PC-9 (cell line): ENCODE results near the gene F12. TPM values are rescaled to one million over a fixed set of nuclear protein-coding genes. Genes with fewer than 3 reads are reported as not detected.

Experiments used
- BruUV-seq: library from RNA; stranded (reverse); fragments of 400-500 nt; replicated peaks from 2 replicates; lab custom pipeline; 2021; lab: Mats Ljungman, UMichigan
- CTCF ChIA-PET: fragments of 300-600 bp; sonication (Branson Sonifier 250); formaldehyde crosslinking; loops from one replicate; lab custom pipeline; 2022; ENCODE audit warnings: antibody characterized with exemption; lab: Charles Lee
- POLR2A ChIA-PET: fragments of 300-600 bp; sonication (Branson Sonifier 250); formaldehyde crosslinking; loops from one replicate; lab custom pipeline; 2022; ENCODE audit warnings: antibody characterized with exemption; ENCODE audit not compliant: unreplicated experiment; lab: Charles Lee
- DNase-seq, 2 experiments: peaks; one replicate each; pipeline versions ENCODE4 v3.0.0 to v3.0.0-alpha.2; 2015 to 2022; ENCODE audit warnings: mixed read lengths in 1 of 2
- H2AFZ ChIP-seq: fragments of 200-600 bp; sonication (generic); 2 replicates; pipeline ENCODE4 v1.8.1; 2017; ENCODE audit warnings: antibody characterized with exemption
- H3F3A ChIP-seq: fragments of 200-600 bp; sonication (generic); 2 replicates; pipeline ENCODE4 v1.8.1; 2017; ENCODE audit warnings: antibody characterized with exemption, mild to moderate bottlenecking, low read depth; ENCODE audit not compliant: insufficient read depth
- H3K27ac ChIP-seq: fragments of 200-600 bp; sonication (generic); 2 replicates; pipeline ENCODE4 v1.6.1; 2016; ENCODE audit warnings: mixed run types
- H3K27me3 ChIP-seq: fragments of 200-600 bp; sonication (generic); 2 replicates; pipeline ENCODE4 v1.6.1; 2016; ENCODE audit warnings: low read depth, mixed run types; ENCODE audit not compliant: insufficient read depth
- H3K36me3 ChIP-seq: fragments of 200-600 bp; sonication (generic); 2 replicates; pipeline ENCODE4 v1.6.1; 2016; ENCODE audit warnings: low read depth, mixed run types
- H3K4me1 ChIP-seq: fragments of 200-600 bp; sonication (generic); replicated peaks from 2 replicates; pipeline ENCODE4 v1.6.1; 2016; ENCODE audit warnings: mixed run types; ENCODE audit not compliant: insufficient read depth
- H3K4me2 ChIP-seq: fragments of 200-600 bp; sonication (generic); 2 replicates; pipeline ENCODE4 v1.6.1; 2017; ENCODE audit warnings: mixed run types
- H3K4me3 ChIP-seq: fragments of 200-600 bp; sonication (generic); 2 replicates; pipeline ENCODE4 v1.6.1; 2016; ENCODE audit warnings: mixed run types
- H3K79me2 ChIP-seq: fragments of 200-600 bp; sonication (generic); 2 replicates; pipeline ENCODE4 v1.6.1; 2017; ENCODE audit warnings: low read depth, mixed run types
- H3K9me2 ChIP-seq: fragments of 200-600 bp; sonication (generic); 2 replicates; pipeline ENCODE4 v1.8.1; 2017; ENCODE audit warnings: mild to moderate bottlenecking; ENCODE audit not compliant: insufficient read depth
- H3K9me3 ChIP-seq: fragments of 200-600 bp; sonication (generic); 2 replicates; pipeline ENCODE4 v1.8.1; 2016; ENCODE audit warnings: low read depth; ENCODE audit not compliant: insufficient read depth
- H4K20me1 ChIP-seq: fragments of 200-600 bp; sonication (generic); 2 replicates; pipeline ENCODE4 v1.8.1; 2017; ENCODE audit not compliant: insufficient read depth
- CTCF ChIP-seq: fragments of 200-600 bp; sonication (generic); conservative IDR thresholded peaks from 2 replicates; pipeline ENCODE4 v1.6.1; 2017; ENCODE audit warnings: mixed run types, antibody characterized with exemption, mild to moderate bottlenecking, moderate library complexity
- EZH2 ChIP-seq: fragments of 200-600 bp; sonication (generic); IDR thresholded peaks from 2 replicates; pipeline ENCODE4 v1.8.0; 2017; ENCODE audit warnings: antibody characterized with exemption, low read depth
- intact Hi-C: fragments of 100-400 bp; cut with micrococcal nuclease; formaldehyde crosslinking; loops from one replicate; pipeline ENCODE4 v1.10.0; 2022; ENCODE audit not compliant: unreplicated experiment
- total RNA-seq: library from RNA; stranded (reverse); gene quantifications from 2 replicates; pipeline ENCODE4 v1.2.3, GENCODE V29; 2021

The F12 gene
- total RNA-seq, 1 experiment from 2014 or later, result 14.5 TPM

GRCh38 chr5:177388521-177389052 lies 20.8 kb downstream of the F12 start:
- ChIA-PET CTCF (interaction anchor here (2.2 to 2.3 kb wide), 3 partner anchors 10 to 59 kb away, joined by 10 to 42 read pairs (median 17); no protein-coding TSS in a partner anchor), POLR2A (interaction anchor here (1.7 kb wide), 1 partner anchor 18 kb away, joined by 16 read pairs; no protein-coding TSS in a partner anchor)
- Histone ChIP-seq H3K9me3 (no peaks in the 10 kb centered on the region), H3K4me3 (no peak overlapping the region; the same call in 1 of the 2 replicates), H3K9me2 (no peaks in the 10 kb centered on the region), H4K20me1 (no peaks in the 10 kb centered on the region), H3F3A (peaks cover 26% of the 10 kb centered on the region), H3K27me3 (no peaks in the 10 kb centered on the region), H3K36me3 (no peaks in the 10 kb centered on the region), H3K4me1 (peaks cover 35% of the 10 kb centered on the region), H3K4me2 (peak overlapping the region; percentile 75), H2AFZ (no peak overlapping the region), H3K27ac (peak overlapping the region; percentile 96), H3K79me2 (no peaks in the 10 kb centered on the region)
- no peak for DNase-seq
- intact Hi-C loops, result loop anchor here (2.0 kb wide), 1 partner anchor 274 kb away; no protein-coding TSS in a partner anchor
- no TSS peak for BruUV-seq
- TF ChIP-seq EZH2 (no peak), CTCF (no peak)

GRCh38 chr5:177387405-177387804 lies 22.0 kb downstream of the F12 start:
- Histone ChIP-seq H3K4me3 (no peak overlapping the region), H3K9me3 (no peaks in the 10 kb centered on the region), H3K27me3 (no peaks in the 10 kb centered on the region), H4K20me1 (no peaks in the 10 kb centered on the region), H3K36me3 (no peaks in the 10 kb centered on the region), H3K9me2 (no peaks in the 10 kb centered on the region), H3F3A (peaks cover 26% of the 10 kb centered on the region), H3K4me1 (peaks cover 35% of the 10 kb centered on the region), H3K79me2 (no peaks in the 10 kb centered on the region), H3K4me2 (no peak overlapping the region), H3K27ac (no peak overlapping the region), H2AFZ (no peak overlapping the region)
- DNase-seq, result no peak
- TF ChIP-seq CTCF, result no peak
- no peak for TF ChIP-seq EZH2
- no TSS peak for BruUV-seq
- ChIA-PET CTCF (no interaction called here), POLR2A (no interaction called here)
- intact Hi-C loops, result no loop called here

- no peaks in the 10 kb centered on the region for H3K27me3 ChIP-seq
- ChIA-PET CTCF (no interaction called here), POLR2A (interaction anchor here (0.6 kb wide), 1 partner anchor 47 kb away, joined by 4 read pairs; no protein-coding TSS in a partner anchor)
- no peak for TF ChIP-seq EZH2
- TF ChIP-seq CTCF, result no peak
- no peak overlapping the region for H3K27ac ChIP-seq
- peaks cover 26% of the 10 kb centered on the region for H3F3A ChIP-seq
- no peak overlapping the region for H2AFZ ChIP-seq
- BruUV-seq, result no TSS peak
- no peak overlapping the region for H3K4me3 ChIP-seq
- no peaks in the 10 kb centered on the region for H4K20me1 ChIP-seq
- H3K9me2 ChIP-seq, result no peaks in the 10 kb centered on the region
- H3K4me2 ChIP-seq, result no peak overlapping the region
- peaks cover 35% of the 10 kb centered on the region for H3K4me1 ChIP-seq
- no peaks in the 10 kb centered on the region for H3K9me3 ChIP-seq
- intact Hi-C loops, result no loop called here
- DNase-seq, result no peak
- H3K79me2 ChIP-seq, result no peaks in the 10 kb centered on the region
- no peaks in the 10 kb centered on the region for H3K36me3 ChIP-seq
Measured at GRCh38 chr5:177386542-177386941, 22.8 kb downstream of the F12 start.
